GM19035 (cell line): ENCODE data around the gene MACROH2A1.

Experiments used
- ATAC-seq: cut with Tn5 transposase; IDR thresholded peaks from one replicate; pipeline ENCODE4 v1.9.1; 2021; ENCODE audit not compliant: unreplicated experiment

MACROH2A1 gene

DNA sequence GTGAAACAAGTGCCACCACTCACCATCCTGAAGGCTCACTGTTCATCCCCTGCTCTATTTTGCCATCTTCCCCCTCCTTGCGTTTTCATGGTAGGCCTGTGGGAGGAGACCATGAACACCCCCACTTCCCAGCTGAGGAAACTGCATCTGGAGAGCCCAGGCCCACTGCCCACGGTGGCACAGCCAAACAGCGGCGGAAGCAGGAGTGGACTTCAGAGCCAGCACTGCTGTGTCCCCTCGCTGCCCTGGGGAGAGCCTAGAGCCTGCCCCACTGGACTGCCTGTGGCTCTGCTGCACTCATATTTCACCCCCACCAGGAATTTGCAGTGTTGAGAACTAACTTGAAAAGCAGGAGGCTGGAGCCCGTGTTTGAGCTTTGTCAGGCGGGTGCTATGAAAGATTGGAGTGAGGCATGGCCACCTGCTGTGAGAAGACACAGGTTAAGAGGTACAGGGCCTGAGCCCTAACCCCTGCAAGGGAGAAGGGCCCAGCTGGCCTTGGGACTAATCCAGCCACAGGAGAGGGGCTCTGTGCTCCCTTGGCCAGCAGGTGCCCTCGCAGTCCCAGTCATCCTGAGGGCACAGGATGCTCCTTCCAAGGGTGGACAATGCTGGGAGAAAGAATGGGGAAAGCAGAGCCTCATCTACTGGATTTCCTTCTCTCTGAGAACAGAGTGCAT, 79.0 kb downstream of the MACROH2A1 start:
- ATAC-seq = no peak

DNA sequence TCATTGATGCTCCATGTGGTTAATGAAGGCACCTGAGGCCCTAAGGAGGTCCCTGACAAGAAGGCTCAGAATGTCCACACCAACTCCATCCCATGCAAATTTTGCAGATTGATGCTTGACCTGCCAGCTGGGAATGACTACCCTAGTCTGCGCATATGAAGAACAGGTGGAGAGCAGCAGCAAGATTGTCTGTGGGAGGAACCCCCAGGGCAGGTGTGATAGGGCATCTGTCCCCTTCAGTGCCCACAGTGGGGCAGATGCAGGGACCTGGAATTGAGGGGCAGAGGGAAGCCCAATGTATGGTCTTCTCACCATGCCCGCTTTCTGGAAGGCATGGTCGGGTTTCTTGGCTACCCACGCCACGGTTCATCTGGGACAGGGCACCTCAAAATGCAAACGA, 79.6 kb downstream of the MACROH2A1 start:
- ATAC-seq = no peak

DNA sequence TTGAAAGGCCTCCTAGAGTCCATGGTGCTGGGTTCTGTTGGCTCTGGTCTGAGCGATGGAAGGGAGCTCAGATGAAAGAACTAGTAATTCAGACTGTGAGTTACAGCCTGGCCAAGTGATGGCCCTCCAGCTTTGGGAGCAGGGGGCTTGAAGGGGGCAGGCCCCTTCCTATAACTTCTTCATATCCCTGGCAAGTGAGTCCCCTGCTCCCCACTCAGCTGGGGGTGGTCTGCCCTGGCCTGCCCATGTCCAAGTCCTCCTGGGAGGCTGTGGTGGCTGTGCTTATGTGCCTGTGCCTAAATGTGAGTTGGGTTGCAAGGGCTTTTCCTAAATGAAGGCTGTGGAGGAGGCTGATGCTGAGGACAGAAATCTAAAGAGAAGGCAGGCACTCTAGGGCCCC, 80.1 kb downstream of the MACROH2A1 start:
- ATAC-seq = no peak

DNA sequence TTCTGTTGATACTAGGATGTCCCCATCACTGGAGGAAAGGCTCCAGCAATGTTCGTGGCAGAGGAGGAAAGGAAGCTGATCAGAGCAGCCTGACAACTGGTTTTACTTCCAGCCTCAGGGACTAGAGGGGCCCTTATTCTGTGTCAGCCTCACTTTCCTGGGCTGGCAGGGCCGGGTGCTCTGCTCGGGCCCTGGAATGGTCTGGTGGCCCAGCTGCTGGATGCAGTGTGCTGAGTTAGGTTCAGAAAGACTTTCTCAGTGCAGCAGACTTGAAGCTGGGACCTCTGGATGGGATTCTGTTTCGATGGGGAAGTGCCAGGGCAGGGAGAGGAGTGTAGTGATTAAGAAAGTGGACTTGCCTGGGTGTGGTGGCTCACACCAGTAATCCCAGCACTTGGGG, 81.0 kb downstream of the MACROH2A1 start:
- ATAC-seq = no peak

DNA sequence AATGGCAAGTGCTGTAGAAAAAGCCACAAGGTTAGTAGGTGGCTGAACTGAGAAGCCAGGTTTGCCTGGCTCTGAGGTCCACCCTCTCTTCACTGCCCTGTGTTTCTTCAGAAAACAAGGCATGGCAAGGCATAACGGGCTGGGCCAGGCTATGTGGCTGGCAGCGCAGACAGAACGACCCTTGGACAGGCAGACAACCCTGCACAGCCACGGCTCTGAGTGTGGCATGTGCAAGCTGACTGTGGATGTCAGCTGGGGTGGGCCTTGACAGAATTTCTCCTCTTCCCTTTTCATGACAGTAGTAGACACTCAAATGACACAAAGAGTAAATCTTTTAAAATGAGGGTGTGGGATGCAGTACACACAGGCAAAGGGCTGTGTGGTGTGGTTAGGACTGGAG, 81.7 kb downstream of the MACROH2A1 start:
- ATAC-seq = no peak

DNA sequence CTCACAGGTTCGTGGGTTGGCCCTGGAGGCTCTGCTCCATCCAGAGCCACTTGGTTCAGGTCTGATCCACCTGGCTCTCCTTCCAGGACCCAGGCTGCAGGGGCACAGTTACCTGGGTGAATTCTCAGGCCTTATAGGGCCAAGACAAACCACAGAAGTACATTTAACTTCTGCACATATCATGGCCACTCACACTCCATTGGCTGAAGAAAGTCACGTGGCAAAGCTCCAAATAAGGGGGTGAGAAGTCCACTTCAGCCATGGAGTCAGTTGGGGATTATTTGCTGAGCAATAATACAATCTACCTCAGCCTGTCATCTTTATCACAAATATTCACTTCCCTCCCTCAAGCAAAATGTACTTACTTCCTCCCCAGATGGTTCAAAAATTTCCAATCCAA, 83.6 kb downstream of the MACROH2A1 start:
- no peak for ATAC-seq

DNA sequence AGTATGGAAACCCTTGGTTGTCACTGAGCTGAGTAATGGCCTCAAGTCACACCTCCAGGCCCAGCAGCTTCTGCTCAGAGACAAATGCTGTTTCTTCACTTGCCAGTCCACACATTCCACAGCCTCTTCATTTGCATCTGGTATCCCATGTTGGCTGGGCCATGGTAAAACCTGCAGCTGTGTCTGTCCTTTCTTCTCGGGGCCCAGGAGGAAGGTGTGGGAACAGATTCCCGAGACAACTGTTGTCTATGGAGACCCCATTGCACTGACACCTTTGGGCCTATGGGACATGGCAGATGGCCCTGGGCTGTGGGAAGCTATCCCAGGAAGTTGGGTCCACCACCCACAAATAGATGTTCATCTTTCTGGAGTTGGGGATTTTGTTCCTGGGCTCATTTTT, 85.1 kb downstream of the MACROH2A1 start:
- ATAC-seq = no peak

DNA sequence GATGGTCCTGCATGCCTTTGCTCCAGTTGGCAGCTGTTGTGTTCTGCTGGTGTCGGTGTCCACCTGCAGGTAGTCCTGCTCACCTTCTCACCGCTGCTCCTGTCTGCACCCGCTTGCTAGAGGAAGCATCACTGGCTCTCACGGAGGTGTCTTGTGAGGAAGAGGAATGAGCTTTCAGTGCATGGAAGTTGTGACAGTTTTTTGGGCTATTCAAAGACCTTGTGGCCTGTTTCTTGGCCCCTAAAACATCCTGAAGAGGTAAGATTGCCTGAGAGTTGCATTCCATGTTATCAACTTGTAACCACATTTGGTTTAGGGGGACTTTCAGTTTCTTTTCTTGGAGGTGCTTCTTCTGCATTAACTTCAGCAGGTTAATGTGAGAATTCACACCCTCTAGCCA, 85.6 kb downstream of the MACROH2A1 start:
- ATAC-seq = no peak

DNA sequence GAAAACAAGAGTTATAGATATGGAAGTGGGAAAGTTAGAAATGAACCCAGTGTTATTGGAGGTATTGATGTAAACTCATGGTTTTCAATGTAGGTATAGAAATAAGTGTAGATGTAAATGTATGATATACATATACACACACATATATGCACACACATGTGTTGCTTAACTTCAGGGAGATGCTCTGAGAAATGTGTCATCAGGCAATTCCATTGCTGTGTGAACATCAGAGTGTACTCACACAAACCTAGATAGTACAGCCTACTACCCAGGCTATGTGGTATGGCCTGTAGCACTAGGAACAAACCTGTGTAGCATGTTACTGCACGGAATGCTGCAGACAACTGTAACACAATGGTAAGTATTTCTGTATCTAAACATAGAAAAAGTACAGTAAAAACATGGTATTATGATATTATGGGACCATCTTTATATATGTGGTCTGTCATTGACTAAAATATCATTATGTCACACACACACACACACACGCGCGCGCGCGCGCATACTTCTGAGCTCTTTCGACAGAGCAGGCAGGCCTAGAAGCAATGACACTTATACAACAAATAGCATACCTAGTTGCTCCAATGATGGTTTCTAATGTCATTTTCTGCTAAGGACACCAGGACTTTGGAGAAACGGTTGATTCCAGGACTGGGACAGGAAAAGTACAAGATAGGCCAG, 86.6 kb downstream of the MACROH2A1 start:
- ATAC-seq = no peak

DNA sequence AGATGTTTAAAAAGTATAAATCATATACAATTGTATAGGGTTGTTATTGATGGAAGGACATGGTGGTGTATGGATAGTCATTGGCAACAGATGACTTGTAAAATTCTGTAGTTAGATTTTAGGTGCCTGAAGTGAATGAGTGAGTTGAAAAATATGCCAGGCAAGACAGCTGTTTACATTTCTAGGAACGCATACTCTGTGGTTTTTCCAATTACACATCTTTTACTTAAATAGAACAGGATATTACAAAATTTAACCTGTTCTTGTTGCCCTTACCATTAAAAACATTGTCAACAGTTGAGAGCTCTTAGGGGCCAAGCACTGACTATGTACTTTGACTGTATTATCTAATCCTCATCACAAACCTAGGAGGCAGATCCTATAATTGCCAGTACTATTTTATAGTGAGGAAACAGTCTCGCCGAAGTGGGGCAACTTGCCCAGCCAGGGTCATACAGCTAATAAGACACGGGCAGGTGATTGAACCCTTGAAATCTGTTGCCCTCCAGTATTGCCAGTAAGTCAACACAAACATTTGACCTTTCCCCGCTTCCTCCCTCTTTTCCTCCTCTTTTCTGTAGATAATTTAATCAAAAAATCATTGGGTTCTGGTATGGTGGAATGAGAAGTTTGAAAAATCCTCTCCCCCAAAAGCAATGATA, 88.6 kb downstream of the MACROH2A1 start:
- no peak for ATAC-seq

DNA sequence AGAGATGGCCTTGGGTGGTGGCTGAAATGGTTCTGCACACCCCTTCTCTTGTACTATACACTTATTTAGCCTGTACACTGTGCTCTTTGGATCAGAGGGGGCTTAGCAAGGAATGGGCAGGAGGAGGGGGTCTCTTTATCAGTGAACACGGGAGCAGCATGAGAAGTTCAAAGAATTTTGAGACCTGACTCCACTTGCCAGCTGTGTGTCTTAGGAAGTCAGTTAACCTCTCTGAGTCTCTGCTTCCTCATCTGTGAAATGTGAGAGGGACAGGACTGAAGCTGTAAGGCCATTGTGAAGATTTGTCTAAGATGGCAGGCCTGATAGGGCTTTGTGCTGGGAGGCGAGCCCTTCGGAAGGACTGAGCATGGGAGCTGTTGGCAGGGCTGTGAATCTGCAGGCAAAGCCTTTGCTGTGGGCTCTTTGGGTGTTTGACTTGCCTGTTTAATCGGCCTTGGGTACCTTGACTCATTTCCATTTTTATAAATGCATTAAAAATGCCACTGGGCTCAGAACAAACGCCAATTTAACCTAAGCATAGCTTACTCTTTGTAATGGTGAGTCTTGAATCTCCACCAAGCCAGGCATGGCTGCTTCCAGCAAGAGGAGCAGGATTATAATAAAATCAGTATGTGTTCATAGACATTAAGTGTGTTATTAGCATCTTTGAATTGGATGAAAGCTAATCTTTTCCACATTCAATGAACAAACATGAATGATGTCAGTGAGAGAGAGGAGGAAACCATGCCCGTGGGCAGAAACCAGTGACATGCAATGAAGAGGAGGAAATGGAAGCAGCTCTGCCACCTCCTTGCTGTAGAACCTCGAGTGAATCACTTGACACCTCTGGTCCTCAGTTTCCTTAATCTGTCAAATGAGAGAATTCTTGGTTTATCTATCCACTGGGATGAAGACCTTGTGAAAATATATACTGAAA, 89.4 kb downstream of the MACROH2A1 start:
- no peak for ATAC-seq

DNA sequence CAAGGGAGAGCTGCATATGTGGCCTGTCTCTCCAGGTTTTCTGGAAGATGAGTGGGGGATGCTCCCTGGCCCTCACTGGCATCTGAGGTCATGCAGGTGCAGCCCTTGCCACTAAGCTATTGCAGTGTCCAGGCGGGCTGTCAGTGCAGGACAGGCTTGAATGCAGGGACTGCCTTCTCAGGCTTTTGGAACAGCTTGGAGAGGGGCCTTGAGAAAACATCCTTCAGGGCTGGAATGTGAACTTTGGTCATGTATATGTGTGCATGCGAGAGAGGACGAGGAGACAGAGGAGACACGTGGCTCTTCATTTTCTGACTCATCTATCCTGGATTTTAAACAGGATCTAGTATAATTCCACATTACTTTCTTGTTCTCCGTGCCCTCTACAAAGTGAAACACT, 90.3 kb downstream of the MACROH2A1 start:
- no peak for ATAC-seq

DNA sequence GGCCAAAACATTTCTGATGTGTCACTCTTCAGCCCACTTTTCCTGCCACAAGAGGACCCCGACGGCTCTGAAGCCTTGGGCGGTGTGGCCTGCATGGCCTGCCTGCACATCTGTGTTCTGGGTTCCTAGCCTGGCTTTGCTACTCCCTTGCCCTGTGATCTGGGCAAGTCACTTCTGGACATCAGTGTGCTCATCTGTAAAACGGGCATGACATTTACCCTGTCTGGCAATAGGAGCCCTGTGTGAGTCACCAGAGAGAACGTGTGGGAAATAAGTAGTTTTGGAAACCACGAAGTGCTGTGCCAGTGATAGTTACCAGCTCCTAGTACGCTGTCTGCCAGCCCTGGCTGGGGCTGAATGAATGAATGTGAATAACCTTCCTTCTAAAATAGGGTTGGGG, 90.8 kb downstream of the MACROH2A1 start:
- ATAC-seq = no peak

DNA sequence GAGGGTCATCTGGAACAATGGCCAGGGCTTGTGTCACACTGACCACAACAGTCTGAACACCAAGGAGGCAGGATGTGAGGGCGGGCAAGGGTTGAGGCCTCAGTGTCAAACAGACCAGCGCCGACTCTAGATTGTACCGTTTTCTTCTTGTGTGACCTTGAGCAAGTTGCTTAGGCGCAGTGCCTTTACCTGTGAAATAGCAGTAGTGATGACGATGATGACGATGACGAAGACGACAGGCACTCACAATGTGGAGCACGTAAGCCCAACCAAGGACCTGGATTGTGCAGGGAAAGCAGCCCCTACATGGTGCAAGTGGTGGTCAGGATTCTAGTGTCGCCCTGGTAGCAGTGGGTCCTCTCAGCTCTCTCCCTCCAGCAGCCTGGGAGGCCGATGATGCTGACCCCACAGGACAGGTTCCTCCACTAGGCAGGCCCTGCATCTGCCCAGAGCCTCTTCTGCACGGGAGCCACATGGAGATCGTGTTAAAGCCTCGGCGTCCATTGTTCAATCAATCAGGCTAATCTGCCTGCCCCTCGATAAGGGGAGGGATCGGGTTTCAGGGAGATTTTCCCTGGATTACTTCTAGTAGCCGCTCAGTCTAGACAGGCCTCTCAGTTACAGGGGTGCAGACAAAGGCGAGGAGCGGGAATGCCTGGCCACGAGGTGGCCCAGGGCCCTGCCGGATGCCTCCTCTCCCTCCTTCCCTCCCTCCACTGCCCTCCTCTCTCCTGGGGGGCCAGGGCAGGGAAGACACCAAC, 91.7 kb downstream of the MACROH2A1 start:
- no peak for ATAC-seq

DNA sequence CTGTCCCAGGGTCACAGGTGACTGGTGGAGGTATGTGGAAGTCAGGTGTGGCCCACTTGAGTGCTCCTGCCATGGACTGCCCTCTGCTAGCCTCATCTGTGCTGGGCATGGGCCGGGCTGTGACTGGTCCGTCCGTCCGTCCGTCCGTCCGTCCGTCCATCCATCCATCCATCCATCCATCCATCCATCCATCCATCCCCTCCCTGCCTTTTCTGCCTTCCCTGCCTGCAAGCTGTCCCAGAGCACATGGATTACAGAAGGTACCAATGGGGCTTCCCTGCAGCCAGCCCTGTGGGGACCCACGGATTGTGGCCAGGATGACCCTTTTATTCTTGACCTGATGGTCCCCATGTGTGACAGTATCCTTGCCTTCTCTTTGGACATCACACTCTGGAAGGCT, 92.5 kb downstream of the MACROH2A1 start:
- ATAC-seq = no peak

DNA sequence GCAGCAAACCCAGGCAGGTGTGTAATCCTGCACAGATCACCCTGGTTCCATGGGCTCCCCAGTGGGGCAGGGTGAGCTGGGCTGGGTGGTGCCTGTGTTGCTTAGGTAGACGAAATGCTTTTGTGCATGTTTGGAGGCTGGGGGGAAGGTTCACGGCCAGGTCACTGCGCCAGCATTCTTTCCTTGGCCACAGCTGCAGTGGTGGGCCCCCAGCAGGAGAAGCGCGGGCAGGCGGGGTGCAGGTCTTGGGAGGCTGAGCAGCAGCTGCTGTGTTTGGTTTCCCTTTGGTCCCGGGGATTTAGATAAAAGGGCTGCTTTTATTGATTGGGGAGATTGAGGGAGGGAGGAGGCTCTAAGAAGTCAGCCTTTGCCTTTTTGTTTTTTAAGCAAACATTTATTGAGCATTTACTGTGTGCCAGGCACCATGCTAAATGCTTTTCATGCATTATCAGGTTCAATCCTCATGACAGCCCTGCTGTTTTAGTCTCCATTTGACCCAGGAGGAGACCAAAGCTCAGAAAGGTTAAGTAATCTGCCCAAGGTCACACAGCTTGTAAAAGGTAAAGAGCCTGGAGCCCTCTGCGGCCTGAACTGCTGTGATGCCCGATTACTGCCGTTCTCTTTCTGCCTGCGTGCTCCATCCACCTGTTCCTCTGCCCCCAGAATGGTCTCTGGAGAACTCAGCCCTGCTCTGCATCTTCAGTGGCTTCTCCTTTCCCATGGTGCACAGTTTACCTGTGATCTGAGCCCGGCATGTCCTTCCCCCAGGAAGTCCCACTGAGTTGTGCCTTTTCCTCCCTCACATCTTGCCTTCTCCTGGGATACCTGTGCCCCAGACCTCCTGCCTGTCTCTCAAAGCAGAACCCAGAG, 94.4 kb downstream of the MACROH2A1 start:
- ATAC-seq = no peak

DNA sequence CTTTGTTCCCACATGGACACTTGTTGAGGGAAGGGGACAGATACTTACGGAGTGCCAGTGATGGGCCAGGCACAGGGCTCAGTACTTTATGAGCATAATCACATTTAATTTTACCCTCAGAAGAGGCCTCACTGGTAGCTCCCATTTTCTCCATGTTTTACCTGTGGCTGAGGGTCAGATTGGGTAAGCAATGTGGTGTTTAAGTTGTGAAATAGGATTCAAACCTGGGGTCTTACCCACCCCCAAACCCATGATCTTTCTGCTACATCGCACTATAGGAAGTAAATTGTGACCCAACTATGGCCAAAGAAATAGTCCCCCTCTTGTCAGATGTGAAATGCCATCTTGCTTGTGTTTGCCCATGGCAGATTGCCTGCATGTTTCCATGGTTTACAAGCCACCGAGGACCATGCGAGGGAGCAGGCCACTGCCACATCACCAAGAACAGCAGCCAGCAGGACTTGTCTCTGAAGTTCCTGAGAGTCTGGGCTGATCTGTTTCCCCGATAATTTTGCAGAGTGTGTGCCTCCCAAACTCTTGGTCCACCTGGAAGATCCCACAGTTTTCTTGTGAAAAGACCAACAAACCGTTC, 95.4 kb downstream of the MACROH2A1 start:
- ATAC-seq = no peak

DNA sequence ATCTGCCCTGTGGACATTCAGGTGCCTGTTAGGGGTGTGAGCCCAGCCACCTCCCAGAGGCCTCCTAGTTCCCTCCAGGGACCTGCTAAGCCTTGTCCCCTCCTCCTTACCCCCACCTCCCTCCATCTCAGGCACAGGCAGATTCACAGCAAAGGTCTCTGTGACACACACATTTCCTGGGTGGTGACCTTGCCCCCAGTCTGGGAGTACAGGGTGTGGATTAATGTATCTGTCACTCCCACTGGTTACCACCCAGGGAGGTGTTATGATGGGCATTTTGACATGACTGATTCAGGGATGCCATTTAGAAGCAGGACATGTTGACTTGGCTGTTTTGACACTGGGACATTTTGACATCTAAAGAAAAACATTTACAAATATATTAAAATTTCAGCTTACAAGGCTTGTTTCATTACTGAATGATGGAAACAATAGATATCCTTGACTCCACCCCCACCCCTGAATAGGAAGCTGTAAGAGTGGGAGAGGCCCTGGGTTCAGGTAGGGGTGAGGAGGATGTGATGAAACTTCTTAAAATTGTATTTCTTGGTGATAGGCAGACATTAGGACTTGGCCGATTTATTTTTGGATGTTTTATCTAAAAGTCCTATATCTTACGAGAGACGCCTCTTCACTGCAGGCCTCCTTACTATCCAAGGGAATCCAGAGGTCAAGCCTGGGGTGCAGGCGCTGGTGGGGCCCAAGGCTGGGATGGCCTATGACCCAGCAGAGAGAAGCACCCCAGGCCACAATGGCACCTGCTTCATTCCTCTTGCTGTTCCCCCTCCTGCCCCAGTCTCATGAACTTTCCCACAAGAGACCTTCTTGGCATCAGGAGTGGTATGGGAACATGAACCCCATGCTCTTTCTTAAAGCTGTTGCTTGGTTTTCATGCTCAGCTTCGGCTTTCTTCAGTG, 101.9 kb downstream of the MACROH2A1 start:
- no peak for ATAC-seq
